A673 (cell line): ENCODE results near the gene OBI1. TPM values are rescaled to one million over a fixed set of nuclear protein-coding genes. Genes with fewer than 3 reads are reported as not detected.

Experiments
- BruUV-seq: library from RNA; stranded (reverse); fragments of 400-500 nt; replicated peaks from 2 replicates; lab custom pipeline; 2021; lab: Mats Ljungman, UMichigan
- CTCF ChIA-PET: fragments of 300-600 bp; sonication (Branson Sonifier 250); formaldehyde crosslinking; loops from one replicate; lab custom pipeline; 2022; ENCODE audit warnings: antibody characterized with exemption; lab: Charles Lee
- POLR2A ChIA-PET: fragments of 300-600 bp; sonication (Branson Sonifier 250); formaldehyde crosslinking; loops from one replicate; lab custom pipeline; 2022; ENCODE audit warnings: antibody characterized with exemption; ENCODE audit not compliant: low non-redundant PET; lab: Charles Lee
- DNase-seq: peaks from one replicate; pipeline ENCODE4 v3.0.0-alpha.2; 2015; ENCODE audit warnings: low spot score
- H3K27ac ChIP-seq: fragments of 200-600 bp; sonication (generic); 2 replicates; pipeline ENCODE4 v1.5.1; 2016; ENCODE audit warnings: mixed run types, low read depth, mild to moderate bottlenecking, mixed read lengths, antibody characterized with exemption, low read length; ENCODE audit not compliant: poor library complexity, severe bottlenecking
- H3K27me3 ChIP-seq: fragments of 200-600 bp; sonication (generic); replicated peaks from 2 replicates; pipeline ENCODE4 v1.6.1; 2017; ENCODE audit warnings: mixed run types, low read depth, mild to moderate bottlenecking, mixed read lengths, antibody characterized with exemption, low read length; ENCODE audit not compliant: insufficient read depth, poor library complexity
- H3K36me3 ChIP-seq: fragments of 200-600 bp; sonication (generic); 2 replicates; pipeline ENCODE4 v1.6.1; 2016; ENCODE audit warnings: mixed run types, mild to moderate bottlenecking, mixed read lengths, antibody characterized with exemption, low read length; ENCODE audit not compliant: insufficient read depth, poor library complexity, severe bottlenecking
- H3K4me1 ChIP-seq: fragments of 200-600 bp; sonication (generic); 2 replicates; pipeline ENCODE4 v1.6.1; 2017; ENCODE audit warnings: mixed run types, mild to moderate bottlenecking, mixed read lengths, antibody characterized with exemption, low read length; ENCODE audit not compliant: insufficient read depth, poor library complexity, severe bottlenecking
- H3K4me3 ChIP-seq: fragments of 200-600 bp; sonication (generic); 2 replicates; pipeline ENCODE4 v1.5.1; 2016; ENCODE audit warnings: low read depth, mixed run types, mild to moderate bottlenecking, mixed read lengths, low read length; ENCODE audit not compliant: poor library complexity, severe bottlenecking
- H3K9me3 ChIP-seq: fragments of 200-600 bp; sonication (generic); 2 replicates; pipeline ENCODE4 v1.6.1; 2016; ENCODE audit warnings: mixed run types, low read depth, mild to moderate bottlenecking, mixed read lengths, antibody characterized with exemption, low read length; ENCODE audit not compliant: poor library complexity, severe bottlenecking
- EZH2 ChIP-seq: fragments of 200-600 bp; sonication (generic); IDR thresholded peaks from 2 replicates; pipeline ENCODE4 v1.6.1; 2017; ENCODE audit warnings: borderline replicate concordance, low read depth, mild to moderate bottlenecking, mixed read lengths, antibody characterized with exemption, low read length; ENCODE audit not compliant: poor library complexity, severe bottlenecking
- intact Hi-C: fragments of 100-400 bp; cut with micrococcal nuclease; formaldehyde crosslinking; loops from one replicate; pipeline ENCODE4 v1.10.0; 2022; ENCODE audit not compliant: unreplicated experiment
- total RNA-seq: library from RNA; stranded (reverse); gene quantifications from 2 replicates; pipeline ENCODE4 v1.2.3, GENCODE V29; 2021
- TF ChIP-seq, protein P1 (sequence below): fragments of 300-800, 200-600 bp; sonication (generic); conservative IDR thresholded peaks from 2 replicates; pipeline ENCODE4 v1.5.1; 2017; ENCODE audit warnings: low read depth, mild to moderate bottlenecking, antibody characterized with exemption, low read length, moderate library complexity, mixed read lengths

Gene OBI1
- total RNA-seq, 1 experiment from 2014 or later, result 24.2 TPM

DNA sequence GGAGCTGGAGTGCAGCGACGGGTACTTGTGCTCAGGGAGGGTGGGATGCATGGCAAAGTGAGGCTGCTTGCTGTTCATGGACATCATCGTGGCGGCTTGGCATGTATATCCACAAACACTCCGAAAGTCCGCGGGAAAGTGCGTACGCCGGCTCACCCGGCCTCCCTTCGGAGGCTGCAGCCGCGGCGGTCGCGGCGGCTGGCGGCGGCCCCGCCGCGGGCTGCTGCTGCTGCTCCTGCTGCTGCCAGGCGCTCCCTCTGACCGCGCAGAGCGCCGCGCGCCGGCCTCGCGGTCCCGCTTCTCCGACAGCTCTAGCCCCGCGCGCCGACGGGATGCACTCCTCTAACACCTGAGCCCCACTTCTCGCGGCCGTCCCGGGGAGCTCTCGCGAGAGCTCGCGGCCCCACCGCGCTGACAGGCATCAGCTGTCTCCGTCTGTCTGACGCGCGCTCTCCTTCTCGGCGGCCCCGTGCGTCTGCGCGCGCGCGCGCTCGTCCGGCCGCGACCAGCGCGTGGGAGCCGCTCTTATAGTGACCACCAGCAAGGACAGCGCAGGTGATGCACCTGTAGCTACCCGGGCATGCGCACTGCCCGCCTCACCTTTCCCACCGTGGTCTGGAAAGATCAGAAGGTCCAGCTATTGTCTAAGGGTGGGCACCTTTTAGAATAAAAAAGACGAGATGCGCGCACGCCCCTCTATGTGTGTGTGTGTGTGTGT lies 55.6 kb downstream of the OBI1 start, which contains the start of gene POU4F1:
Gene POU4F1 (minus strand): TSS at position 313 of the 718 bp plus-strand sequence. CDS start 226 bp downstream, at position 87.
- ChIA-PET POLR2A (no interaction called here), CTCF (no interaction called here)
- H3K36me3 ChIP-seq, result no peaks in the 10 kb centered on the region
- TF ChIP-seq EZH2, result no peak
- TF ChIP-seq, protein P1, sequence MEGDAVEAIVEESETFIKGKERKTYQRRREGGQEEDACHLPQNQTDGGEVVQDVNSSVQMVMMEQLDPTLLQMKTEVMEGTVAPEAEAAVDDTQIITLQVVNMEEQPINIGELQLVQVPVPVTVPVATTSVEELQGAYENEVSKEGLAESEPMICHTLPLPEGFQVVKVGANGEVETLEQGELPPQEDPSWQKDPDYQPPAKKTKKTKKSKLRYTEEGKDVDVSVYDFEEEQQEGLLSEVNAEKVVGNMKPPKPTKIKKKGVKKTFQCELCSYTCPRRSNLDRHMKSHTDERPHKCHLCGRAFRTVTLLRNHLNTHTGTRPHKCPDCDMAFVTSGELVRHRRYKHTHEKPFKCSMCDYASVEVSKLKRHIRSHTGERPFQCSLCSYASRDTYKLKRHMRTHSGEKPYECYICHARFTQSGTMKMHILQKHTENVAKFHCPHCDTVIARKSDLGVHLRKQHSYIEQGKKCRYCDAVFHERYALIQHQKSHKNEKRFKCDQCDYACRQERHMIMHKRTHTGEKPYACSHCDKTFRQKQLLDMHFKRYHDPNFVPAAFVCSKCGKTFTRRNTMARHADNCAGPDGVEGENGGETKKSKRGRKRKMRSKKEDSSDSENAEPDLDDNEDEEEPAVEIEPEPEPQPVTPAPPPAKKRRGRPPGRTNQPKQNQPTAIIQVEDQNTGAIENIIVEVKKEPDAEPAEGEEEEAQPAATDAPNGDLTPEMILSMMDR, result no peak
- no peaks in the 10 kb centered on the region for H3K9me3 ChIP-seq
- H3K27me3 ChIP-seq, result peaks cover 94% of the 10 kb centered on the region
- intact Hi-C loops, result loop anchor here (2.0 to 10.0 kb wide), 2 partner anchors 55 to 931 kb away; partner anchors contain the start of gene OBI1
- BruUV-seq, result no TSS peak
- peaks cover 26% of the 10 kb centered on the region for H3K4me1 ChIP-seq
- H3K27ac ChIP-seq, result peak within 1 kb of the TSS; percentile 24
- peak within 1 kb of the TSS; percentile 63 for H3K4me3 ChIP-seq
- peak; percentile 94 for DNase-seq

DNA sequence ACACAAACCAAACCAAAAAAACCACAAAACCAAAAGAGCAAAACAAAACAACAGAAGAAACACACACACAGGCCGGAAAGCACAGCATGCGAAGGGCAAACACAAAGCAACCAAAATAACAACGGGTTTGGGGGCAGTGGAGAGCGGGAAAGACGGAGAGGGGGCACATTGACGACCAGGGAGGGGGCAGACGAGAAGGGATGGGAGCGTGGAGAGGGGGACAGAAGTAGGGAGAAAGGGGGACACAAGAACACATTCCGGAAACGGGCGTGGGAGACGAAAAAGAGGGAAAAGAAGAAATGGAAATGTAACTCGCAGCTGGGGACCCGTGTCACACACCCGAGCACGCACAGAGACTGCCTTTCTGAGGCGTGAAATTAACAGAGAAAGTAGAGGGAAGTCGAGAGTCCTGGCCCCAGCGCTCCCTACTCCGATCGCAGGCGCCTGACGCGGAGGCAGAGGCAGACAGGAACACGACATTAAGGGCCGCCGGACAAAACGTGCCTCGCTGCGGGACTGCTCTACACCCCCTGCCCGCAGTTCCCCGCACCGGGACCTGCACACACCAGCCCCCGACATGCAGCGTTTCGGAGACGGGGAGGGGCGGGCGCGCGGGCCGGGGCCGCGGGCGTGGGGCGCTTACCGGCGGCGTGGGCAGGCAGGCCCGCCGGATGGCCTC lies 56.3 kb downstream of the OBI1 start:
- H3K36me3 ChIP-seq, result no peaks in the 10 kb centered on the region
- DNase-seq, result peak; percentile 61
- ChIA-PET CTCF (no interaction called here), POLR2A (no interaction called here)
- intact Hi-C loops, result loop anchor here (2.0 to 10.0 kb wide), 2 partner anchors 56 to 932 kb away; partner anchors contain the start of gene OBI1
- H3K9me3 ChIP-seq, result no peaks in the 10 kb centered on the region
- no TSS peak for BruUV-seq
- peaks cover 26% of the 10 kb centered on the region for H3K4me1 ChIP-seq
- TF ChIP-seq EZH2, result peak; percentile 5
- TF ChIP-seq, protein P1, result no peak
- peaks cover 94% of the 10 kb centered on the region for H3K27me3 ChIP-seq
- peak overlapping the region; percentile 63 for H3K4me3 ChIP-seq
- peak overlapping the region; percentile 24 for H3K27ac ChIP-seq

DNA sequence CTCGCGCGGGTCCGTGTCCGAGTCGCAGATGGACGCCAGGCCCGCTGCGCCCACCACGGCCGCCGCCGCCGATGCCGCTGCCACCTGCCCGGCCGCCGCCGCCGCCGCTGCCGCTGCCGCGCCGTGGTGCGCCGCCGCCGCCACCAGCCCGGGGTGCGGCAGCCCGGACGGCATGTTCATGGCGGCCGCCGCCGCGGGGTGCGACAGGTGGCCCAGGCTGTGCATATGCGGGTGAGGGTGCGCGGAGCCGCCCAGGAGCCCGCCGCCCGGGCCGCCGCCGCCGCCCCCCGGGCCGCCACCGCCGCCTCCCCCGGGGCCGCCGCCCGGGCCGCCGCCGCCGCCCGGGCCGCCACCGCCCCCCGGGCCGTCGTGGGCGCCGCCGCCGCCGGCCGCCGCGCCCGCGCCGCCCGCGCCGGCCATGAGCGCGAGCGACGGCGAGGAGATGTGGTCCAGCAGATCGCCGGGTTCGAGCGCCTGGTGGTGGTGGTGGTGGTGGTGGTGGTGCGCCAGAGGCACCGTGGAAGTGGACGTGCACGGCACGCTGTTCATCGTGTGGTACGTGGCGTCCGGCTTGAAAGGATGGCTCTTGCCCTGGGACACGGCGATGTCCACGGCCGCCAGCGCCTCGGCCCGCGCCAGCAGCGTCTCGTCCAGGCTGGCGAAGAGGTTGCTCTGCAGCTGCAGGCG lies 56.9 kb downstream of the OBI1 start:
- ChIA-PET CTCF (no interaction called here), POLR2A (no interaction called here)
- H3K4me3 ChIP-seq, result peak overlapping the region; percentile 63

More for the DNA sequence above, 56.9 kb downstream of the OBI1 start:
- no peak for DNase-seq
- Histone ChIP-seq H3K27me3 (peaks cover 94% of the 10 kb centered on the region), H3K9me3 (no peaks in the 10 kb centered on the region), H3K4me1 (peaks cover 30% of the 10 kb centered on the region), H3K36me3 (no peaks in the 10 kb centered on the region), H3K27ac (peak overlapping the region; percentile 24)
- intact Hi-C loops, result loop anchor here (2.0 to 10.0 kb wide), 2 partner anchors 57 to 933 kb away; partner anchors contain the start of gene OBI1
- no TSS peak for BruUV-seq
- no peak for TF ChIP-seq EZH2
- TF ChIP-seq, protein P1, result no peak
